ENCODE data around the gene PIGU. TPM values are rescaled to one million over a fixed set of nuclear protein-coding genes. Genes with fewer than 3 reads are reported as not detected.

Gene PIGU
- polyA plus RNA-seq, 4 donors: 37.0 to 46.1 (median 41.3) TPM

- DNase-seq (ENCODE audit: low read depth in 4 of 4, low spot score in 2 of 4): no peak
Observed at GRCh38 chr20:34581341-34582184, 95.3 kb downstream of the PIGU start.

DNA sequence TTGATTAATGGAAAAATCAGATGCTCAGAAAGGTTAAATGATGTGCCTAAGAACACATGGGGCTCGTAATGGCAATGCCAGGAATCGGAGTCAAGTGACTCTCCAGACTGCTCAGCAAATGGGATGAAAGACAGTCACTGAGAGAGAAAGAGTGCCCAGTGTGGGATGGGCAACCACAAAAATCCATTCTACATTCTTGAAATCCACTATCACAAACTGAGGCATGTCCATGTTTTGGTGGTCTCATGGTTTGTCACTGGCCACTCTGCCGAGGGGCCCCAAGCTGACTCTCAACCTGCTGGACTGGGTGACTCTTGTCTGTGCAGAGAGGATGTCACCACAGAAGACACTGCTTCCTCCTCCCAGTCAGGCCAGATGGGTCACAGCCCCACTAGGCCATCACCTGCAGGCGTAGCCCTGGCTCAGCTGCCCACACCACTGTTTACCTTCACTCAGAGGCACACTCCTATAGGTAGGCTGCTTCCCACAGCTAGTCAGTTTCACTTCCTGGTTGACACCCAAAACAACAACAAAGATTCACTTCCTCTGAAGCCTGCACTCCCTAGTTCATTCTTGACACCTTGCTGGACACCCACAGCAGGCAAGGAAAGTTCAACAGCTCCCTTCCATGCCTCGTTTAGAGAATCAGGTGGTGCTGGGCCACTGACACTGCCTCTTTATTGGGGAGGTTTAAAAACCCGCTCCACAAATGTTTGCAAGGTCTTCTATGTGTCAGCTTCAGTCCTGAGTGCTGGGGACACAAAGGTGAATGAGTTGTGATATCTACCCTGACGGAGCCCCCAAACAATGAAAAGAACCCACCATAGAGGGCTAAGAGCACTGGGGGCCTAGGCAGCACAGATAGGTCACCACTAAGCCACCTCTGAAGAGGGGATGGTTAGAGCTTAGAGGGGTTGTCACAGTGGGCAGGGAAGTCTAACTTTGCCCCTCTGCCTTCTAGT lies 96.6 kb downstream of the PIGU start:
- no peak for DNase-seq (ENCODE audit: low read depth in 4 of 4, low spot score in 2 of 4)

DNA sequence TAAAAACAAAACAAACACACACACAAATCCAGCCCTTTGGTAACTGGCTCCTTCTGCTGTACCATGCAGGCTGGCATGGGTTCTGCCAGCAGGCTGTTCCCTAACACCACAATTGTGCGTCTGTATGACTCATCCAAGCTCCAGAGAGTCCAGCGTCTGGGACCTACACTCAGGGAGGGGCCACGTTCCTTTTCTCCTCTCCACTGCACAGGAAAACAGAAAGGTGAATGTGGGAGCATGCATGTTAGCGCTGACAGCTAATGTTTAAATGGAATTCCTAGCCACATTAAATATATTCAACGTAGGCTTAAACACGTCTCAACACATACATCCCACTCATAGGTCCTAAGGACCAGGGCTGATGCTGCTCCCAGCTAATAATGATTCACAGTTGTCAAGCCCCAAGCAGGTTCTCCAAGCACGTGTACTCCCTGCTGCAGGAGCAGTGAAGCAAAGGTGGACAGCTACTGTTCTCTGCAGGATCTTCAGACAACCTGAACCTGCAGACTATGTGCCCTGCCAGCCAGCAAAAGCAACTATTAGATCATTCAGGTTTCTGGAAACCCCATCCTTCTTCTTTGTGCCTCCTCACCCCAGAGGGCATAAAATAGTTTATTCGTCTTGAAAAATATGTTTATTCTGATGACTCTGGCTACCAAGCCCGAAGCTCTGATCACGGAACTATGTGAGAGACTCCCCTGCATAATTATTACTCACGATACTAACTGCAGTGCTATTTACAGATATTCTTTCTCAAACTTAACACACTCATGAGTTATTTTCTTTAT lies 97.5 kb downstream of the PIGU start:
- no peak for DNase-seq (ENCODE audit: low read depth in 4 of 4, low spot score in 2 of 4)

GRCh38 chr20:34578521-34578920 lies 98.4 kb downstream of the PIGU start:
- DNase-seq (ENCODE audit: low read depth in 4 of 4, low spot score in 2 of 4): no peak

- DNase-seq (ENCODE audit: low read depth in 4 of 4, low spot score in 2 of 4): no peak
Observed at GRCh38 chr20:34578025-34578424, 98.9 kb downstream of the PIGU start.

GRCh38 chr20:34577061-34577460 lies 99.8 kb downstream of the PIGU start:
- no peak for DNase-seq (ENCODE audit: low read depth in 4 of 4, low spot score in 2 of 4)

DNA sequence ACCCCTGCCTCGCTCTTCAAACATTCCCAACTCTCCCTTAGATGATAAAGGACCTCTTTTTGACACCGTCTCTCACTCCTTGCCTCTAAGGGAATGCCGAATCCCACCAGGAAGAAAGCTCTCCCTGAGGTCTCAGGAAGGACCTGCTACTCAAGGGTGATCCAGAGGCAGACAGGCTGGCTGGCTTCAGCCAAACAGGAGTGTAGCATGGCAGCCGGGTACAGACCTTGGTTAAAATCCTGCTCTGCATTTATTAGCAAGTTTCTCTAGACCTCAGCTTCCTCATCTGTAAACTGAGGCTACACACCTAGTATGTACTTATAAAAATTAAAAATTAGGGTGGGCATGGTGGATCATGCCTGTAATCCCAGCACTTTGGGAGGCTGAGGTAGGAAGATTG lies 101.1 kb downstream of the PIGU start:
- DNase-seq (ENCODE audit: low read depth in 4 of 4, low spot score in 2 of 4): no peak

DNA sequence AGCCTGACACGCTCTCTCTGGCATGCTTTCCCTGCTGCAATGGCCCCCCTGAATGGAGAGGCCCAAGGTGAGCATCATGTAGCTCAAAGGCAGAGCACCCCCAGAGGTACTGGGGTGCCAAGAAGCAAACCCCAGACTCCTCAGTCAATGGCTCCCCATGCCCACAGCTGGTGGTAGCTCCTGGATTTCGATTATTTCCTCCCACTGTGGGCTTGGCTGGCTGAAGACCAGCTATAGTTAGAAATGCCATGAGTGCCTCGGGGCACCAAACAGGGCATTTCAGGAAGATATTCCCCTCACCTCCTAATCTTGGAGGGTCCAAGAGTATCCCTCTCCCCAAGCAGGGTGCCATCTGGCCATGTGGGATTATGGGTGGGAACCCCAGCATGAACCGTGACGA lies 101.6 kb downstream of the PIGU start:
- DNase-seq (ENCODE audit: low read depth in 4 of 4, low spot score in 2 of 4): no peak

- no peak for DNase-seq (ENCODE audit: low read depth in 4 of 4, low spot score in 2 of 4)
Observed at GRCh38 chr20:34574861-34575260, 102.0 kb downstream of the PIGU start.

- no peak for DNase-seq (ENCODE audit: low read depth in 4 of 4, low spot score in 2 of 4)
Observed at GRCh38 chr20:34574426-34574825, 102.5 kb downstream of the PIGU start.

DNA sequence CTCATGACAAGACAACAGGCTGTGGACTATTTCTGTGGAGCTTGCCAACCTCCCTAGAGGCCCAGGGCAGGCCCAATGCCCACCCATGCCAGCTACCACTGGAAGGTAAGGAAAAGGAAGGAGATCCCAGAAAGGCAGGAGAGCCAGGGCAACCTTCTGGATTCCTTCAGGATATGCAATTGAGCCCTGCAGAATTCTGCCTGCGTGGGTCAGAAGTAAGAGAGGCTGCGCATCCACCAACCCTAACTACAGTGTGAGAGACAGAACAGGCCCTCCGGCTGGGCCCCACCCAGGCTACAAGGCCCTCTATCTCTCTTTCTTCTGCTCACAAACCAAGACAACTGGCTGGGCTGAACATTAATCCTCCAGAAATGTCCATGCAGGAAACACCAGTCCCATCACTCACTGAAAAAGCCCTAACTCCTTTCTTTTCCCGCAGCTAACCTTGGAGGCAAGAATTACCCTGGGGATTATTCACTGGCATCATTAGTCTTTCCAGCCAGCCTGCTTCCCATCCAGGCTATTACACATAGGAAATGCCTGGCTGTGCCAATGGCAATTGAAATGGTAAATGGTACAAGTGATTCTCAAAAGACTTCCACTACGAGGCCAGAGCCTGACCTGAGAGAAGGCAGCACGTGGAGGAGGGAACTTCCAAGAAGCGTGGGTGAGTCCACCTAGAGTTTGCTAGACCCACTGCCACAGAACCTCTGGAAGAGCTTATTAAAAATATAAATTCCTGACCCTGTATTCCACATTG lies 103.2 kb downstream of the PIGU start:
- no peak for DNase-seq (ENCODE audit: low read depth in 4 of 4, low spot score in 2 of 4)

DNA sequence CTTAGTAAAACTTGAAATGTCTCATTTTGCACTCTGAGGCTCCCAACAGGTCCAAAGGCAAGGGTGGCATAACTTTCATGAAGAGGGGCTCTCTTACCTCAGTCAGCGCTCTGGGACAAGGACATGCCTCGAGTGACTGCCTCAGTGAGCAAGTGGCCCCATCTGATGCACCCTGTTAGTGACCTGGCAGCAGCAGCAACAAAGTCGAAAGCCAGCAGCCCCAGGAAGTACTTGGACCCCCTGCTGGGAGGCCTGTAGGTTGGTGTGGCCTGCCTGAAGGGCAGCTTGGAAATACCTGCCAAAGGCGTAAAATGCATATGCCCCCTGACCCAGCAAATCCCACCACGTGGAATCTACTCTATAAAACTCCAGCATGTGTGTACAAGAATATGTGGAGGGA lies 105.1 kb downstream of the PIGU start:
- no peak for DNase-seq (ENCODE audit: low read depth in 4 of 4, low spot score in 2 of 4)

DNA sequence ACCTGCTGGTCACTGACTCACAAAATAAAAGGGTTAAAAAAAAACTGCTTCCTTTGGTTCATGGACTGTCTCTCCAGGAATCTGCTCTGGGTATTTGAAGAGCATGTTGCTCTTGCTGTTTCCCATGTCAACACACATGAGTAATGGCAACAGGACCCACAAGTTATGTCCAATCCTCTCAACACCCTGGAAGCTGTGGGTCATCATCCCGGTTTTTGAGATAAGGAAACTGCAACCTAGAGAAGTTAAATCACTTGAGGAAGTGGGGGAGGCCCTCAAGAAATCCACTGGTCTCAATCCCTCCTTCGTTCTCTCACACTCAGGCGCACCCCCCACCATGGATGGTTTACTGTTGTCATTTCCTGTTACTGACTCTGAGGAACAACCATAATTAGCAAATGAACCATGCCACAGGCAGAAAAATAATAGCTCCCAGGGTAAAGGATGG lies 106.0 kb downstream of the PIGU start:
- no peak for DNase-seq (ENCODE audit: low read depth in 4 of 4, low spot score in 2 of 4)

GRCh38 chr20:34569598-34569997 lies 107.3 kb downstream of the PIGU start:
- DNase-seq (ENCODE audit: low read depth in 4 of 4, low spot score in 2 of 4): no peak

DNA sequence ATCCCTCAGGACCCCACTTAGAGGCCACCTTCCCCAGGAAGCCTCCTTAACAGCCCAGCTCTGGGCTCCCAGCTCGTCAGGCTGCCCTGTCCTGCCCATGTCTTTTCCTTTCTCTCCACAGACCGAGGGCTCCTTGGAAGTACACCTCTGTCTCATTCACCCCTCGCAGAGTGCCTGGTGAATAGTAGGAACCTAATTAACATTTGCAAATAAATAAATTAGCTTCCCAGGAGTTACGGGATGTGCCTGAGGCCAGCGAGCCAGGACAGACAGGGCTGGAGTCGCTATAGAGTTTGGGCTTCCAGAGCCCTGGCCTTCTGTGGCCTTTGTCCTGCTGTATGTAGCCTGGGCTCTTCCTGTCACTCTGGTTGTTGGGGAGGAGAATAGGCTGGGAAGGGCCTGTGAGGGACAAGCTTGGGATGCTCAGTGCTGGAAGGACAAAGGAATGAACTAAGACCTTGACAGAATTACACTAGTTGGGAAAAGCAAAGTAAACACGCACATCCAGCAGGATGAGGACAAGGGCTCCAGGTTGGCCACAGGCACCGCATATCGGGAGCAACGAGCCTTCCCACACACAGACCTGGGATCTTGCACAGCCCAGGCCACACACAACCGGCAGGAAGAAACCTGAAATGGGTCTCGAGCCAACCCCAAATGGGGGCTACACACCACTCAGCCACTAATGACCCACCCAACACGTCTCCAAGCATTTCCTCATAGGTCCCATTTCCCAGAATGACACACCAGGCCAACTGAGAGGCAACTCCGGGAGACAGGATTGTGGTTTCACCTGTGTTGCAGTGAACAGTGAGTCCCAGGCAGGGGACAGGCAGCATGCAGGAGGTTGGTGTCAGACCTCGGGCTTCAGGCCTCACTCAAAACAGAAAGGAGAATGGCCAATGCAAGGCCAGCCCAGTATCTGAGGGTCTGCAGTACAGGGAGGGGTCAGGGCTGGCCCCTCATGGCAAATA lies 108.7 kb downstream of the PIGU start:
- DNase-seq (ENCODE audit: low read depth in 4 of 4, low spot score in 2 of 4): no peak

GRCh38 chr20:34566978-34567891 lies 109.7 kb downstream of the PIGU start:
- DNase-seq (ENCODE audit: low read depth in 4 of 4, low spot score in 2 of 4): no peak

- DNase-seq (ENCODE audit: low read depth in 4 of 4, low spot score in 2 of 4): no peak
Observed at GRCh38 chr20:34564833-34565232, 112.1 kb downstream of the PIGU start.

DNA sequence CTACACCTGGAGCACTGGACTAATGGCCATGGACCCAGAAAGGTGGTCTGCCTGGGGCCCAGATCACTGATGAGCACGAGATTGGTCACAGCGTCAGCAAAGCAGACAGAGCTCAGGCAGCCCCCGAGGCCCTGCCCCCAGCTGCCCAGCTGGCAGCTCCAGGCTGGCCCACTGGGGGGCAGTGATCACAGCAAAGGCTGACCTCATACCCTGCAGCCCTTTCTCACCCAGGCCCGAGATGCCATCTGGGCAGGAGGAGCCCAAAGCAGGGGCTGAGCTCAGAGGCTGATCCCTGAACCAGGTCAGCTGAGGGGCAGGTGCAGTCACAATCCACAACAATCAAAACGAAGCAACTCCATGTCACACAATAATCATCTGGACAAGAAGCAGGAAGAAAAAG lies 114.3 kb downstream of the PIGU start:
- no peak for DNase-seq (ENCODE audit: low read depth in 4 of 4, low spot score in 2 of 4)

Measured in left renal cortex interstitium (tissue), 4 donors.